PFSK-1 (cell line): ENCODE results near the gene SCN1B.

ENCODE experiments used
- FOXP2 ChIP-seq: optimal IDR thresholded peaks from 2 replicates; pipeline ENCODE3; 2011; ENCODE audit warnings: borderline replicate concordance, control low read depth, inconsistent platforms; ENCODE audit not compliant: insufficient read depth; ENCODE audit errors: extremely low read length, extremely low read depth
- POLR2AphosphoS5 ChIP-seq: IDR thresholded peaks from 2 replicates; pipeline ENCODE4 v1.6.1; 2012; ENCODE audit warnings: low read depth, mild to moderate bottlenecking, control low read depth, low read length, moderate library complexity
- REST ChIP-seq, 2 experiments: IDR thresholded peaks; 2 replicates each; pipeline versions ENCODE4 v1.6.1 to v1.8.0; 2011 to 2012; ENCODE audit warnings: low read depth in 2 of 2, low read length in 2 of 2, control low read depth in 1 of 2, inconsistent platforms in 1 of 2, mild to moderate bottlenecking in 1 of 2, moderate library complexity in 1 of 2; ENCODE audit not compliant: insufficient read depth in 1 of 2
- SIN3A ChIP-seq: IDR thresholded peaks from 2 replicates; pipeline ENCODE4 v1.6.1; 2012; ENCODE audit warnings: mild to moderate bottlenecking, low read length, moderate library complexity, borderline replicate concordance; ENCODE audit not compliant: insufficient read depth
- TAF1 ChIP-seq: IDR thresholded peaks from 2 replicates; pipeline ENCODE4 v1.6.1; 2012; ENCODE audit warnings: low read length, control low read depth, borderline replicate concordance; ENCODE audit not compliant: insufficient read depth

SCN1B gene

GRCh38 chr19:35008891-35009341 is 21.4 kb upstream of the SCN1B start:
- no peak for TF ChIP-seq TAF1
- no peak for TF ChIP-seq REST (IDR thresholded peaks at IDR 0.05; ENCODE audit: insufficient read depth in 1 of 2, low read depth in 2 of 2, low read length in 2 of 2)
- no peak for TF ChIP-seq POLR2AphosphoS5
- no peak for TF ChIP-seq FOXP2
- no peak for TF ChIP-seq SIN3A

GRCh38 chr19:35009424-35010415 is 20.6 kb upstream of the SCN1B start:
- no peak for TF ChIP-seq FOXP2
- TF ChIP-seq POLR2AphosphoS5, result no peak
- TF ChIP-seq REST (IDR thresholded peaks at IDR 0.05; ENCODE audit: insufficient read depth in 1 of 2, low read depth in 2 of 2, low read length in 2 of 2), result no peak
- TF ChIP-seq SIN3A, result no peak
- TF ChIP-seq TAF1, result no peak

- TF ChIP-seq POLR2AphosphoS5 (no peak), FOXP2 (no peak), SIN3A (no peak), REST (IDR thresholded peaks at IDR 0.05; ENCODE audit: insufficient read depth in 1 of 2, low read depth in 2 of 2, low read length in 2 of 2) (no peak), TAF1 (no peak)
Observed at GRCh38 chr19:35011091-35011689, 19.1 kb upstream of the SCN1B start.

- TF ChIP-seq REST (IDR thresholded peaks at IDR 0.05; ENCODE audit: insufficient read depth in 1 of 2, low read depth in 2 of 2, low read length in 2 of 2) (no peak), TAF1 (no peak), POLR2AphosphoS5 (no peak), FOXP2 (no peak), SIN3A (no peak)
Observed at GRCh38 chr19:35011737-35012682, 18.3 kb upstream of the SCN1B start.
